B cell (primary cell): ENCODE data around the gene DNAJC10. TPM values are rescaled to one million over a fixed set of nuclear protein-coding genes. Genes with fewer than 3 reads are reported as not detected.

ENCODE experiments used
- ATAC-seq: fragments of 200-7000 bp; cut with Tn5 transposase; one replicate; pipeline ENCODE4 v1.10.0; 2021; ENCODE audit warnings: low read depth, mild to moderate bottlenecking, moderate number of reproducible peaks, moderate library complexity
- CTCF ChIA-PET: fragments of 350-600 bp; sonication (Branson Sonifier 250); formaldehyde crosslinking; loops from one replicate; lab custom pipeline; 2021; ENCODE audit warnings: antibody characterized with exemption, inconsistent platforms; lab: Charles Lee
- POLR2A ChIA-PET: fragments of 350-600 bp; sonication (Branson Sonifier 250); formaldehyde crosslinking; loops from one replicate; lab custom pipeline; 2021; ENCODE audit warnings: antibody characterized with exemption; lab: Charles Lee
- DNase-seq: peaks from one replicate; pipeline ENCODE4 v3.0.0; 2013
- H2AFZ ChIP-seq: 2 replicates; pipeline ENCODE4 v1.6.1; 2012; ENCODE audit warnings: mild to moderate bottlenecking, low read depth, low read length; ENCODE audit not compliant: insufficient read depth, poor library complexity, severe bottlenecking
- H3K27ac ChIP-seq, 2 donors: 1 replicate in 1 of 2; 2 replicates in 1 of 2; pipeline ENCODE4 v1.5.1; 2012 to 2013; ENCODE audit warnings: low read length in 2 of 2, mild to moderate bottlenecking in 2 of 2, moderate library complexity in 1 of 2
- H3K27me3 ChIP-seq, 4 experiments: fragments of 200-600 bp in 1 of 4; sonication (generic) in 1 of 4; replicated peaks in 1 of 4; 1 replicate in 2 of 4; 2 replicates in 2 of 4; pipeline versions ENCODE4 v1.6.1 to v1.7.0; 2013 to 2016; ENCODE audit warnings: low read length in 3 of 4, mild to moderate bottlenecking in 2 of 4, mixed read lengths in 1 of 4, moderate library complexity in 1 of 4; ENCODE audit not compliant: insufficient read depth in 4 of 4, control insufficient read depth in 3 of 4; ENCODE audit errors: control extremely low read depth in 1 of 4
- H3K36me3 ChIP-seq, 2 experiments: replicated peaks in 1 of 2; 1 replicate in 1 of 2; 2 replicates in 1 of 2; pipeline versions ENCODE4 v1.6.1 to v1.7.1; 2013; ENCODE audit warnings: low read length in 1 of 2; ENCODE audit not compliant: insufficient read depth in 2 of 2, control insufficient read depth in 1 of 2; ENCODE audit errors: control extremely low read depth in 1 of 2, extremely low read depth in 1 of 2
- H3K4me1 ChIP-seq, 2 donors: fragments of 200-600 bp in 1 of 2; sonication (generic) in 1 of 2; 1 replicate in 1 of 2; 2 replicates in 1 of 2; pipeline versions ENCODE4 v1.5.1 to v1.6.1; 2013 to 2017; ENCODE audit warnings: low read length in 2 of 2; ENCODE audit not compliant: control insufficient read depth in 2 of 2, insufficient read depth in 2 of 2
- H3K4me2 ChIP-seq: replicated peaks from 2 replicates; pipeline ENCODE3; 2012; ENCODE audit warnings: mild to moderate bottlenecking, low read depth, low read length; ENCODE audit not compliant: poor library complexity, severe bottlenecking
- H3K4me3 ChIP-seq, 5 experiments: fragments of 200-600 bp in 1 of 5; sonication (generic) in 1 of 5; 1 replicate in 3 of 5; 2 replicates in 2 of 5; pipeline versions ENCODE4 v1.5.1 to v1.7.0; 2011 to 2016; ENCODE audit warnings: low read length in 4 of 5, mild to moderate bottlenecking in 4 of 5, low read depth in 2 of 5, control low read depth in 1 of 5, moderate library complexity in 1 of 5; ENCODE audit not compliant: insufficient read depth in 1 of 5; ENCODE audit errors: control extremely low read depth in 1 of 5, extremely low read depth in 1 of 5
- H3K79me2 ChIP-seq: fragments of 200-600 bp; sonication (generic); one replicate; pipeline ENCODE4 v1.6.0; 2016; ENCODE audit warnings: low read length; ENCODE audit not compliant: control insufficient read depth, insufficient read depth
- H3K9ac ChIP-seq: fragments of 200-600 bp; sonication (generic); 2 replicates; pipeline ENCODE4 v1.6.1; 2017; ENCODE audit warnings: mild to moderate bottlenecking, low read length, moderate library complexity
- H3K9me3 ChIP-seq, 3 donors: one replicate each; pipeline versions ENCODE4 v1.6.1 to v1.7.1; 2013; ENCODE audit warnings: low read length in 2 of 3; ENCODE audit not compliant: control insufficient read depth in 2 of 3, insufficient read depth in 1 of 3; ENCODE audit errors: control extremely low read depth in 1 of 3
- H4K20me1 ChIP-seq: 2 replicates; pipeline ENCODE4 v1.6.0; 2012; ENCODE audit warnings: mild to moderate bottlenecking, low read length; ENCODE audit not compliant: insufficient read depth, control insufficient read depth, poor library complexity, severe bottlenecking
- H3K27ac Mint-ChIP-seq: one replicate; pipeline ENCODE4 v1.8.0; 2021; ENCODE audit warnings: mixed read lengths
- H3K27me3 Mint-ChIP-seq: one replicate; pipeline ENCODE4 v1.8.0; 2021; ENCODE audit warnings: mixed read lengths
- H3K4me1 Mint-ChIP-seq: one replicate; pipeline ENCODE4 v1.8.0; 2021; ENCODE audit warnings: mixed read lengths
- H3K4me3 Mint-ChIP-seq: one replicate; pipeline ENCODE4 v1.8.0; 2021; ENCODE audit warnings: mixed read lengths
- H3K9me3 Mint-ChIP-seq: one replicate; pipeline ENCODE4 v1.8.0; 2022; ENCODE audit warnings: mixed read lengths; ENCODE audit not compliant: insufficient read depth
- CTCF ChIP-seq: fragments of 200-600 bp; IDR thresholded peaks from one replicate; pipeline ENCODE4 v1.8.0; 2022; ENCODE audit warnings: antibody characterized with exemption, mild to moderate bottlenecking
- EZH2 ChIP-seq: IDR thresholded peaks from 2 replicates; pipeline ENCODE4 v1.6.1; 2012; ENCODE audit warnings: borderline replicate concordance, low read depth, mild to moderate bottlenecking, moderate library complexity, low read length; ENCODE audit not compliant: insufficient read depth, poor library complexity, severe bottlenecking
- WGBS: methylation state at CpG from one replicate; pipeline ENCODE4 v1.1.5; 2013; ENCODE audit warnings: missing lambda C conversion rate; ENCODE audit not compliant: insufficient coverage; 5-methylcytosine and 5-hydroxymethylcytosine counted together
- intact Hi-C: fragments of 100-400 bp; cut with micrococcal nuclease; formaldehyde crosslinking; loops from one replicate; pipeline ENCODE4 v1.10.0; 2022
- polyA plus RNA-seq: library from polyadenylated mRNA; depleted of rRNA; stranded (reverse); fragments of >200 nt; gene quantifications from 2 replicates; pipeline ENCODE4 v1.2.3, GENCODE V29; 2012
- total RNA-seq, 2 donors: library from RNA; stranded (reverse); fragments of 120-200 nt in 1 of 2; gene quantifications; 1 replicate in 1 of 2; 2 replicates in 1 of 2; pipeline versions ENCODE4 v1.2.3 to v1.2.4, GENCODE V29; 2013 to 2022

The DNAJC10 gene
- total and polyA plus RNA-seq, 2 donors (not counting 1 experiment from before 2014, with no cell fraction given): 41.3 to 115 TPM

DNA sequence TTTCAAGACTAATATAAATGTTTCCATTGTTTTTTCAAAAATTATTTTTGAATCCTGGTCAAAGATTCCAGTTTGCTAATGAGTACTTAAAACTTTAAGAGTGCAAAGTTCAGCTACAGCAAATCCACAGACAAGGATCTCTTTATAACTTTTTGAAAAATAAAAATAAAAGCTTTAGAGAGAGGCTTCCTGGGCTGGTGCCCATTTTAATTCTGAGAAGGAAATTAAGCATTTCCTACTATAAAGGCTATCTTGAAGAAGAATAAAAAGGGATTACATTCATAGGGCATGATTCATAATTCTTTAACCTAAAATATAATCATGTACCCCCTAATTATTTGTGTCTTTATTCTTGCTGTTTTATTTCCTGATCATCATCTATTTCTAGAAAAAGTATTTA is 38.2 kb downstream of the DNAJC10 start:
- intact Hi-C loops: no loop called here
- Histone ChIP-seq H3K27me3 (no peaks in the 10 kb centered on the region), H3K4me1 (no peaks in the 10 kb centered on the region), H3K27ac (no peak overlapping the region), H3K36me3 (peaks cover 20 to 81% of the 10 kb centered on the region in 2 experiments), H3K4me2 (no peak overlapping the region), H3K9me3 (no peaks in the 10 kb centered on the region), H3K4me3 (no peak overlapping the region), H3K79me2 (peaks cover 4% of the 10 kb centered on the region), H2AFZ (no peak overlapping the region), H4K20me1 (peaks cover 14% of the 10 kb centered on the region), H3K9ac (no peak overlapping the region)
- DNase-seq (no peak), ATAC-seq (no peak)
- Mint-ChIP-seq H3K4me3 (no peak overlapping the region), H3K4me1 (no peaks in the 10 kb centered on the region), H3K9me3 (no peaks in the 10 kb centered on the region), H3K27me3 (no peaks in the 10 kb centered on the region), H3K27ac (no peak overlapping the region)
- ChIA-PET POLR2A (no interaction called here), CTCF (interaction anchor here (0.7 kb wide), 1 partner anchor 332 kb away, joined by 4 read pairs; no protein-coding TSS in a partner anchor)
- no peak for TF ChIP-seq CTCF
- no peak for TF ChIP-seq EZH2

- no peaks in the 10 kb centered on the region for H3K9me3 ChIP-seq
- Mint-ChIP-seq H3K4me1 (no peaks in the 10 kb centered on the region), H3K4me3 (no peak overlapping the region), H3K27me3 (no peaks in the 10 kb centered on the region), H3K9me3 (no peaks in the 10 kb centered on the region), H3K27ac (peak overlapping the region; percentile 20)
- H3K4me3 ChIP-seq: no peak overlapping the region
- TF ChIP-seq CTCF (no peak), EZH2 (no peak)
- peak overlapping the region in 1 of 2 donors; percentile 35 for H3K27ac ChIP-seq
- no peak for DNase-seq
- ATAC-seq: no peak
- H3K4me1 ChIP-seq: no peaks in the 10 kb centered on the region
- H3K36me3 ChIP-seq: peaks cover 26 to 92% of the 10 kb centered on the region in 2 experiments
- H4K20me1 ChIP-seq: peaks cover 8% of the 10 kb centered on the region
- ChIA-PET CTCF (no interaction called here), POLR2A (no interaction called here)
- peaks cover 8% of the 10 kb centered on the region for H3K79me2 ChIP-seq
- no peak overlapping the region for H2AFZ ChIP-seq
- intact Hi-C loops: loop anchor here (5.0 kb wide), 1 partner anchor 36 kb away; no protein-coding TSS in a partner anchor
- H3K4me2 ChIP-seq: no peak overlapping the region
- WGBS: no CpG with 5 or more reads among the region's 1 CpG
- H3K27me3 ChIP-seq: no peaks in the 10 kb centered on the region
- H3K9ac ChIP-seq: no peak overlapping the region
Observed at GRCh38 chr2:182758379-182758778, 42.3 kb downstream of the DNAJC10 start.
